GM12801 (cell line): ENCODE results near the gene ATP6V0D1.

Experiments
- CTCF ChIP-seq: IDR thresholded peaks from one replicate; pipeline ENCODE4 v1.5.1; 2011; ENCODE audit warnings: control low read depth; ENCODE audit not compliant: insufficient read length; ENCODE audit errors: extremely low read depth

Gene ATP6V0D1

GRCh38 chr16:67514382-67514828 is 33.4 kb upstream of the ATP6V0D1 start:
- TF ChIP-seq CTCF: no peak

DNA sequence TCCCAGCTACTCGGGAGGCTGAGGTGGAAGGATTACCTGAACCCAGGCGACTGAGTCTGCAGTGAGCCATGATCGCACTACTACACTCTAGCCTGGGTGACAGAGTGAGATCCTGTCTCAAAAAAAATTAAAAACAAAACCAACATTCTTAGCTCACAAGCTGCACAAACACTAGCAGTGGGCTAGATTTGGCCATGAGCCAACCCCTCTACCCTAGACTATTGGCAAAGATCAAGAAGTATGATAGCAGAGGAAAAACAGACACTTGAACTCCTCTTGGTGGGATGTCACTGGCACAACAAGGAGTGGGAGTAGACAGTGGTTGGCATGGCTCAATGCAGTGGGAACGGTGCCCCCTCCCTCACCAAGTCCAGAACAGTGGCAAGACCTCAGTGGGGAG is 28.1 kb upstream of the ATP6V0D1 start:
- TF ChIP-seq CTCF: no peak

DNA sequence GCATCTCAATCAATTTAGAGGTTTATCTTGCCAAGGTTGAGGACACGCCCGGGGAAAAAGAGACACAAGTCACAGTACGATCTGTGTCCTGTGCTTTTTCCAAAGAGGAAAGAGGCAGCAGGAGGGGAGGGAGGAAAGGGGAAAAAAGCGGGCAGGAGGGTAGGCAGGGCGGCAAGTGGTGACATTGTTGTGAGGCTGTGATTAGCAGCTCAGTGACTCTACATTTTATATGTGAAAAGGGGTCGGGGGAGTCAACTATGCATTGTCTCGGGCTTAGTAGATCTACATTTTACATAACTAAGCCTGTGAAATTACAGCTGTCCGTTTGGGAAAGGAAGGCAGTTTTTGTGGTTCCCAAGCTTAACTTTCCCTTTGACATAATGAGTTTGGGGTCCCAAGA is 25.5 kb upstream of the ATP6V0D1 start:
- TF ChIP-seq CTCF: no peak

- no peak for TF ChIP-seq CTCF
These were observed 23.4 kb upstream of the ATP6V0D1 start for GRCh38 chr16:67504031-67505021.

DNA sequence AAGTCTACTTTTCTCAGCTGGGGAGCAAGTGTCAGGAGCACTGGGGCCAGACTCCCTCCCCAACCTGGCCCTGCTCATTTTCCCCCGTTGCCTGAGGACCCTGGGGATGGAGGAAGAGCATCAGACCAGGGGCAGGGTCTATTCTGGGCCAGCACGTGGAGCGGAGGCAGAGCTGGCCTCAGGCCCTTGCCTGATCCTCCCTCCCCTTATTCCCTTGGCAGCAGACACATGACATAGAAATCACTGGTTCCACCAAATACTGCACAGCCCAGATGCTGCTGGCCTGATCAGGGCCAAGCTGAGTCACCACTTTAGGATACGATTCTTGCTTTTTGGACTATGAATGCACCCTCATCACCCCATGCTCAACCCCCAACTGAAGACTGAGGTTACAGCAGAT is 18.1 kb upstream of the ATP6V0D1 start:
- TF ChIP-seq CTCF: no peak

GRCh38 chr16:67490335-67491096 is 9.6 kb upstream of the ATP6V0D1 start:
- no peak for TF ChIP-seq CTCF

DNA sequence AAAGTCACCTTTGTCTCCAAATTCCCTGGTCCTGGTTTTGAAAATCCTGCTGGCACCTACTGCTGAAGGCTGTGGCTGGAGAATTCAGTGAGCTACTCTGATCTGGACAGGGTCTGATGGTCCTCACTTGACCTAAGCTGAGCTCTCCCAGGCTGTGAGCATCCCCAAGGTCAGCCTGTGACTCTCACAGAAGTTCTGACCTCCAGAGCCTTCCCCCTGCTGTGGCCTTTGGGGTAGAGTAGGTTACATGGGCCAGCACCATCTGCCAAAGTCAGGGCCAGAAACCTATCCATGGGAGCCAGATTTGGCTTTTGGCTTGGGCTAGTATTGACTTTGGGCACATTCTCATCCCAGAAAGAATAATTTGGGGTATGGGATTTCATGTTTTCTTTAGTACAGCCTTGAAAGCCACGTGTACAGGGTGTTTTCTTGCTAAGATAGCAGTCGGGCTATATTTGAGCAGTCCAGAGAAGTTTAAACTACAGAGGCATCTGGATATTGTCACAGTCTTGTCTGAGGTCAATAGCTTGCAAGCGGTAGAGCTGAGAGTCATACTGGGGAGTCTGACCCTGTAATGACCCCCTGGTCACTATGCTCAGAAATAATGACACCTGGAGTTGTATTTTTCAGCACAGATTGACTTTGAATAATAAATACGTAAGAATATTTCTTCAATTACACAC is 8.6 kb upstream of the ATP6V0D1 start:
- no peak for TF ChIP-seq CTCF
